LHCN-M2 (cell line): ENCODE results near the gene CETP. TPM values are rescaled to one million over a fixed set of nuclear protein-coding genes. Genes with fewer than 3 reads are reported as not detected.
A peak's percentile ranks its signal among the peaks of the same experiment; 100 is the strongest.
"Not testable (repeated sequence)": the region's sequence is repeated elsewhere in the genome, so short reads cannot be mapped to it uniquely, and the experiment has no call there.

ENCODE experiments used
- DNase-seq: peaks from one replicate; pipeline ENCODE4 v3.0.0-alpha.2; 2012; ENCODE audit warnings: low read depth
- total RNA-seq: library from RNA; depleted of rRNA; stranded (reverse); fragments of >200 nt; gene quantifications from 2 replicates; pipeline ENCODE4 v1.2.3, GENCODE V29; 2014

CETP gene
- total RNA-seq, 1 experiment from 2014 or later = not detected

DNA sequence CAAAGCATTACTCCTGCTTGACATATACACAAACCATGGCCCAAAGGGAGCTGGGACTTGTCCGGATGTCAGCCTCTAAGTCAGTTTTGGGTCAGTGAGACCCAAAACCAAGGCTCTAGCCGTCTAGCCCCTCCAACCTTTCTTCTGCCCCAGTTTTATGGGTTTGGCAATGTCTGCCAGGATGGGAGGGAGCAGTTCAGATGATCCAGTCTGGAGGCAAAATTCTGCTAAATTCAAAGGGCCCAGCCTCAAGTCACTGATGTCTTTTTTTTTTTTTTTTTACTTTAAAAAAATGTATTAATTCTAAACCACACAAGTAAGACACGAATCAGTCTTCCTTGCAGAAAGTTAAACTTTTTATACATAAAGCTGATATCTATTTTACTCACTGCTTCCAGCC is 36.2 kb downstream of the CETP start:
- no peak for DNase-seq

DNA sequence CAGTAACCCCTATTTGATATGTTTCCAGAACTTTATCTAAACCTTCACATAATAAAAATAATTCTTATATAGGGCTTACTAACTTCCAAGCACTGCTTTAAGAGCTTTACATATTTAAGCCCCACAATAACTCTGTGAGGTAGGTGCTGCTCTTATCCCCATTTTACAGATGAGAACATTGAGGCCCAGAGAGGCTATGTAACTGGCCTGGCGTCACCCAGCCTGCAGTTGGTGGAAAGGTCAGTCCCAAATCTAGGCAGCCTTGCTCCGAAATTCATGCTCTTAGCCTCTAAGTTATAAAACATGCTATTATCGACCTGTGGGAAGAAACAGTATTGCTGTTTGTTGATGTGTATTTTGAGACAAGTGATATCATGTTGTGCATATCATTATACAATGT is 36.6 kb downstream of the CETP start:
- no peak for DNase-seq

DNA sequence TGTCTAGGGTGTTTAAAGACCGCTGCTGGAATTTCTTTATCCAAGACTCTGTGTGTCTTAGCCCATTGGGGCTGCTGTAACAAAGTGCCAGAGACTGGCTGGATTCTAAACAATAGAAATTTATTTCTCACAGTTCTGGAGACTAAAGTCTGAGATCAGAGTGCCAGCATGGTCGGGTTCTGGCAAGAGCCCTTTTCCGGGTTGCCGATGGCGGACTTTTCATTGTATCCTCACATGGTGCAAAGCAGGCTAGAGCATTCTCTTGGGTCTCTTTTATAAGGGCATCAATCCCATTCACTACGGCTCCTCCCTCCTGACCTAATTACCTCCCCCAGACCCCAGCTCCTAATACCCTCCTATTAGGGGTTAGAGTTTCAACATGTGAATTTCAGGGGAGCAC is 37.1 kb downstream of the CETP start:
- no peak for DNase-seq

DNA sequence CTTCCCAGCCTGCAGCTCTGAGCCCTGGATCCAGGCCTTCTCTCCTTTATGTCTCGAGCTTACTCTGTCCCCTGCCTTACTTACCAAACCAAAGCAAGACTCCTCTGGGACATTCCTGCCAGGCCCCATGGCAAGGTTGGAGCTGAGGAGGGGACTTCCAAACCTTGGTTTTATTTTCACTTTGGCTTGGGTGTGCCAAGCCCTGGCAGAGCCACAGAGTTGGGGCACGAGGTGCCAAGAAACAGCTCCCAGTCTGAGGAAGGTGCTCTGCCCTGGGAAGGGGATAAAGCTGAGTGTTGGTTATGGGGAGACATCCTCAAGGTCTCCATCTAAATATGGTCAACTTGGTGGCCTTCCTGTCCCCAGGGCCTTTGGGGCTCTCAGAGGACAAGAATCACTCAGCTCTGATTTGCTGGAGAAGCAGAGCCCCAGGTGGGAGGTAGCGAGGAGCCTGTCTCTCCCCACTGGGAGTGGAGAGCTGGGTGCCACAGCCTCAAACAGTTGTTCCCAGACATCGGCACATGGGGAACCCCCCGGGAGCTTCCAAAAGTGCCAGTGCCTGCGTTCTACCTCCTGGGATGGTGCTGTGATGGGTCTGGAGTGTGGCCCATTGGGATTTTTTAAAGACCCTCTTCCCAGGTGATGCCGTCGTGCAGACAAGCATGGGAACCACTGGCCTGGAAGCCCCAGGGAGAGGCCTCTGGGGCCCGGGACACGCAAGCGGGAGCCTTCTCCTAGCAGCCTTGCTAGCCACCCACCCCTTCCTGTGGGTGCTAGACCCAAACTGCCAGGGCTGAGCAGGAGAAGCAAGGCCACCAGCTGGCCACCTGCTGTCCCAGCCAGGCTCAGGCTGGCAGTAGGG is 37.9 kb downstream of the CETP start:
- DNase-seq = no peak

DNA sequence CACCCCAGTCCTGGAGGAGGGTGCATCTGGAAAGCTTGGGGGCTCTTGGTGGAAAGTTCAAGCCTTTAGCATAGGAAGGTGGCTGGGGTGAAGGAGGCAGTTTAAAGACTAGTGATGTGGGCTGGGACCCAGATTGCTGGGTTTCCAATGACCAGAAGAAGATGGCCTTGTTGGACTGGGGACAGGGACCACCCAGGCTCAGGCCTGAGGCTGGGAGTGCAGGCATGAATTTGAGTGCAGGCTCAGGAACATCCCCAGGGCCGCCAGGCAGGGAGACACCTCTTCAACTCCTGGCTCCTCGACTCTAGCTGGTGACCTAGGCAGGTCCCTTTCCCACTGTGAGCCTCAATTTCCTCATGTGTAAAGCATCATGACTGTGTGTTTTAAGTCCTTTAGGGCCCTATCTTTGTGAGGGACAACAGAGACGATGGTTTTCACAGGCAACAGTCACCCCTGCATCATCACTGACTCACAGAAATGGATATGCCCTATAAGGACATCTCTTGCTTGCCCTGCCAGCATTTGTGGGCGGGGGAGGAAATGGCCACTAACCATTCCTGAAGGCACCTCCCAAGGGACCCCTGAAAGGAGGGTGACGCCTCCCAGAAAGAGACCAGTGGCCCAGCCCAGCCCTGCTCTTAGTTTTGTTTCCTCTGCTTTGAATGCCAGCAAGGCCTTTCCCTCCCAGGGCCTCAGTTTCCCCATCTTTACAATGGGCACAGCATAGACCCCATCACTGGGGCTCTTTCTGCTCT is 38.7 kb downstream of the CETP start:
- DNase-seq = peak; percentile 96

DNA sequence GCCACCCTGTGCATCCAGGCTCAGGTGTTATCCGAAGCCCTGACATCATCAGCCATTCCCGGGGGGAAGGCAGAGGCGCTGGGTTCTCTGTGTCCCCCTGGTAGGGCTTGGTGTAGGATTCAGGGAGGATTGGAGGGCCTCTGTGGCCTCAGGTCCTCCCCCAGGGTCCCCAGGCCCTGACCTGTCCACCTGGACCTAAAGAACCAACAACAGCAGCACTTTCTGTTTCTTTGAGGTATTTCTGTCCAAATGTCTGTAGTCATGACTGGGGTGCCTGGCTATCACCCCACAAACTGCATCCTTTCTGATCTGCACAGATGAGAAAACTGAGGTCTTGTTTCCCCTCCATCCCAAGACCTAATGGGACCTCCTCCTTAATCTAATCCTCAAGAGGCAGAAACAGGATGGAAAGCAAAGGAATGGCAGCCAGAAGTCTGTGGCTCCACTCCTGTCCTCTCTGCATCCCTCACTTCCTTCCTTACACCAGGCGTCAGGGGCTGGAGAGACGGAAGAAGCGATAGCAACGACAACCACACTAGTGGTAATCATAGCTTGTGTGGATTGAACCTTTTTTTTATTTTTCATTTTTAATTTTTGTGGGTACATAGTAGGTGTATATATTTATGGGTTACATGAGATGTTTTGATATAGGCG is 39.4 kb downstream of the CETP start:
- no peak for DNase-seq

DNA sequence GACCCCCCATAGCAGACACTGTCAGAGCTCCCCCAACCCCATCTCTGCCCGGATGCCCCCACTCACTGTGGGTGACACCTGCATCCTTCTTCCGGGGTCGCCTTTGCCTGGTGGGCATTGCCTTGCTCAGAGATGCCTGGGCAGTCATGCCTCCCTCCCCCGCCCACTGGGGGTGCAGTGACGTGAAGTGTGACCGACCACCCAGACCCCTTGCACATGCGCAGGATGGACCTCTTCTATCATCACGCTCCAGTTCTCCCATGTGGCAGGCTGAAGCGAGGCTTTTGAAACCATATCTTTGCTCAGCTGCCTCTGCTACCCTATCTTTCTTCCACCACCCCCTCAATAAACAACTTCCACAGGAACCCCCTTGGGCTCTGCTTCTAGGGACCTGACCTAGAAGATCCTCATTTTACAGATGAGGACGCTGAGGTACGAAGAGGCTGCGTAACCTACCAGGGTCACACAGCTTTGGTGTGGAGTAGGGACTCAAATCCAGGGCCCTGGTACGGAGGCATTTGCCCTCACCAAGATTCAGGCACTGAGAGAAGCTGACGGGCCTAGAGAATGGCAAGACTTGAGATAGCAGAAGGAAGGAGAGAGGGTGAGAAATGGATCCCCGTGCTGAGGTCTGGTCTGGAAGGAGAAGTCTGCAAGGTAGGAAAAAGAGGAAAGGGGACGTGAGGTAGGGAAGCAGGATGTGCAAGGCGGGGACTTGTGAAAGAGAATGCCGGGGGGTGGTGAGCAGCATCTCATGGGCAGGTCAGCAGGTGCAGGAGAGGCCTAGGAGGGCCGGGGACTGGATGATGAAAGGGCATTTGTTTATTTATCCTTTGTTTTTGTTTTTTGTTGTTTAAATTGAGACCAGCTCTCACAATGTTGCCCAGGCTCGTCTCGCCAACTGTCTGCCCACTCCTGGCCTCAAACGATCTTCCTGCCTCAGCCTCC is 42.0 kb downstream of the CETP start:
- DNase-seq = no peak

DNA sequence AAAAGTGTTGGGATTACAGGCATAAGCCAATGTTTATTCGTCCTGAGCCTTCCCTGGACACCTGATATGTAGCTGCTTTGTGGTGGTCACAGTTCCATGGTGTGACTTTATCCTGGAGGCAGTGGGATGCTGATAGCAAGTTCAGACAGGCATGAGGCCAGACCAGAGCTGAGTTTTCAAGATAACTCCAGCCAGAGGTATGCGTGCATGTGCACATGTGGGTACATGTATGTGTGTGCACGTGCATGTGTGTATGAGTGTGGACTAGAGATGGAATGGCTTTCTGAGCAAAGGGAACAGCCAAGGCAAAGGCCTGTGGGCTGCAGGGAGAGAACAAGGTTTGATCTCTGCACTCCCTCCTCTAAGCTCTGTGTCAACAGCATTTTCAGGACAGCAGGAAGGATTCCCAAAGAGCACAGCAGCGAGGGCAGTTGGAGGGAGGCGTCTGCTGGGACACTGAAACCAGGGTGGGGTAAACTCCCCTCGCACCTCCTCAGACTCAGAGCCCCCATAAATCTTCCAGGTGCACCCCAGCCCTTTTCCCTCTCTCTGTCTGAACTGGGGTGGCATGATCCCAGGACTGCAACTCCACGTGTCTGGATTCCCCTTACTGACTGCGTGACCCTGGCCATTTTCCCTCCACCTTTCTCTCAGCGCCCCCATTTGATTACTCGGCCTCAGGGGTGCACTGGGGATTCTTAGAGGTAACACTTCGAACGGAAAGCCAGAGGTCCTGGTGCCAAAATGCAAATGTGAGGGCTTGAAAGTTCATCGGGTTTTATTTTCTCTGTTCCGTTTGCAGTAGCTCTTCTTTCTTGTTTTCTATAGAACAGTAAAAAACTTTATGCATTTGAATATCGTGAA is 42.9 kb downstream of the CETP start:
- no peak for DNase-seq

DNA sequence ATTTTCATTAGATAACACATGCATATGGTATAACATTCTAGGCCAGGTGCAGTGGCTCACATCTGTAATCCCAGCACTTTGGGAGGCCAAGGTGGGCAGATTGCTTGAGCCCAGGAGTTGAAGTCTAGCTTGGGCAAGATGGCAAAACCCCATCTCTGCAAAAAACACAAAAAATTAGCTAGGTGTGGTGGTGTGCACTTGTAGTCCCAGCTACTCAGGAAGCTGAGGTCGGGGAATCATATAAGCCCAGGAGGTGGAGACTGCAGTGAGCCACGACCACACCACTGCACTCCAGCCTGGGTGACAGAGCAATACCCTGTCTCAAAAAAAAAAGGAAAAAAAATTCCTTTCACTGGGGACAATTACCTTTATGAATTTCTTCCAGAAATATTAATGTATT is 43.8 kb downstream of the CETP start:
- not testable (repeated sequence) for DNase-seq

DNA sequence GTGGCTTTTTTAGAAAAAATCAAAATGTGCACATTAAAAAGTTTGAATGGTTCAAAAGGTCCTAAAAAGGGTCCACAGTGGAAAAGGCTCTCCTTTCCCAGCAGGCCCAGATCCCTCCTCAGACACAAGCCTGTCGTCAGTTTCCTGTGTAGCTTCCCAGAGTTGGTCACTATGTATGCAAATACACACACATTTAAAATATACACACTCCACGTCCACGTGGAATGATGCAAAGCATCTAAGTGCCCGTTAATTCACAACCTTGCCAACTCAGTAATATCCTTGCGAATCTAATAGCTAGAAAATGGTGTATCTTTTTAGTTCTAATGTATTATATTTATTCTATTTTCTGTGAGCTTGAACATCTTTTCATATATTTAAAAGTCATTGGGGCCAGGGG is 45.3 kb downstream of the CETP start:
- no peak for DNase-seq

DNA sequence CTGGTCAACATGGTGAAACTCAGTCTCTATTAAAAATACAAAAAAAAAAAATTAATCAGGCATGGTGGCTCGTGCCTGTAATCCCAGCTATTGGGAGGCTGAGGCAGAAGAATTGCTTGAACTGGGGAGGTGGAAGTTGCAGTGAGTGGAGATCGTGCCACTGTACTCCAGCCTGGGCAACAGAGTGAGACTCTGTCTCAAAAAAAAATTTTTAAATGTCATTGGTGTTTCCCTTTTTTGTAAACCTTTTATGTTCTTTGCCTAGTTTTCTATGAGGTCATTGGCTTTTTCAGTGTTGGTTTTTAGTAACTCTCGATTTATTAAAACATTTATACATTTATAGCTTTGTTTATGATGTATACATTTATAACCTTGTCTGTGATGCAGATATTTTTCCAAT is 45.8 kb downstream of the CETP start:
- no peak for DNase-seq

DNA sequence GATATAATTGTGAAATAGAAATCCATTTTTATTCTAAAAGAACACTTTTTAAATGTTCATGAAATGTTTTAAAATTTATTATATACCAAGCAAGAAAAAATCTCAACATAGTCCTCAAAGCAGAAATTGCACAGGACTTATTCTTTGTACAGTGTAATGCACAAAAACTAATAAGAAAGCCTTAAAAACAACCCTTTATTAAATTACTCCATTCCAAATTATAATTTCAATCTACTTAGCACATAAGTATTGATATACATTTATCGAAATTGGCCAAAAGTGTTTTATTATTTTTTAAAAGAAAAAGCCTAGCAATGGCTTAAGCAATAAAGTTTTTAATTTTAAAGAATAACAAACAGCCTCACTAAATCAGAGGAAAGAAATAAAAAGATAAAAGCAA is 46.7 kb downstream of the CETP start:
- no peak for DNase-seq

DNA sequence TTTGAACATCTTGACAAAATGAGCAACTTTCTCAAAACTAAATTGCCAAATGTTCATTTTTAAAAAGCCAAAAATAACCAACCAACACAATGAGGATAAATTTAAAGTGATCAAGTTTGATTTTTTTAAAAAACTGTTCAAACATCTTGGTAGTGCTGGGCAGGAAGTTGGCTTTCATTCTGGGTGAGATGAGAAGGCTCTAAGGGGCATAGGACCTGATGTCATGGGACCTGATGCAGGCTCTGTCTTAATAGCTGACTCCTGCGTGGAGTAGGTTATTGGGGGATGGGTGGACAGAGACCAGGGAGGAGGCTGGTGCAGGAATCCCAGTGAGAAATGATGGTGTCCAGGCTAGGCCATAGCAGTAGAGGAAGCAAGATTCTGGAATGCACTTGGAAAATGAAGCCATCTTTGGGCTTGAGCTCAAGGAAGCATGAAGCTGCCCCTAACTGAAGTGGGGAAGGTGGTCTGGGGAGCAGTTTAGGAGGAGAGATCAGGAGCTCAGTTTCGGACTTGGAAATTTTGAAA is 48.0 kb downstream of the CETP start:
- no peak for DNase-seq

DNA sequence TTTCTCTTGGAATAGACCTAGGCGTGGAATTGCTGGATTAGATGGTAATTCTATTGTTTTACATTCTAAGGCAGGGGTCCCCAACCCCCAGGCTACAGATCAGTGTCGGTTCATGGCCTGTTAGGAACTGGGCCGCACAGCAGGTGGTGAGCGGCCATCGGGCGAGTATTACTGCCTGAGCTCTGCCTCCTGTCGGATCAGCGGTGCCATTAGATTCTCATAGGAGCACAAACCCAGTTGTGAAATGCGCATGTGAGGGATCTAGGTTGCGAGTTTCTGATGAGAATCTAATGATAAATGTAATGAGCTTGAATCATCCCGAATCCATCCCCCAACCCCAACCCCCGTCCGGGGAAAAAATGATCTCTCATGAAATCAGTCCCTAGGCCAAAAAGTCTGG is 50.6 kb downstream of the CETP start:
- no peak for DNase-seq

DNA sequence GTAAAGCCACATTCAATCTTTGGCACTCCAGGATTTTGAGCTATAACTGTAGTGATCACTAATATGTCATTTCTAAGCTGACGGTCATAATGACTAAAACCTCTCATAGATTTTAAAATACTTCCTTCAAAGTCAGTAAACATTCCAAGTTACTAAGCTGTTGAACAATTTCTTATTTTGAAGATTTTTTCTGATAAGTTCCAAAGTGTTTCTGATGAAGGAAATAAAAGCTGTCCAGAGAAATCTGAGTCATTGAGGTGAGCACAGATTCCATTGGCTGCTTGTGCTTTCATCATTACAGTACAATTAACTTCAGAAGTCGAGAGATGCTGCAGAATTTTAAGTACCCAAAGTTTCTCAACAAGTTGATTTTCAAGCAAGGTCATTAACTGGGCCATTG is 51.5 kb downstream of the CETP start:
- DNase-seq = peak; percentile 29

DNA sequence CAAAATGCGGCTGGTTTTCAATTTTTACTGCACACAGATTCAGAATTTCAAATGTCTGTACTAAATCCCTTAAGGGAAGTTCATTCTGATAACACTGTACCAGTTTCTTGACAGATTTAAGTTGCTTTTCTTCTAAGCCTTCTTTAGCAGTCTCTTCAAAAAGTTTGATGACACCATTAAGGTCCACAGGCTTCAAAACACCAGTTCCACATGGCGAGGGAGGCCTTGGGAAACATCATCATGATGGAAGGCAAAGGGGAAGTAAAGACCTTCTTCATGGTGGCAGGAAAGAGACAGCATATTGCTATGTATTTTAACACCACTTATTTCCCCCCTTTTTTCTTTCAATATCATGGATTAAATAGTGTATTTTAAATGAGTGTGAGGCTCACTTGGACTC is 52.2 kb downstream of the CETP start:
- DNase-seq = no peak

DNA sequence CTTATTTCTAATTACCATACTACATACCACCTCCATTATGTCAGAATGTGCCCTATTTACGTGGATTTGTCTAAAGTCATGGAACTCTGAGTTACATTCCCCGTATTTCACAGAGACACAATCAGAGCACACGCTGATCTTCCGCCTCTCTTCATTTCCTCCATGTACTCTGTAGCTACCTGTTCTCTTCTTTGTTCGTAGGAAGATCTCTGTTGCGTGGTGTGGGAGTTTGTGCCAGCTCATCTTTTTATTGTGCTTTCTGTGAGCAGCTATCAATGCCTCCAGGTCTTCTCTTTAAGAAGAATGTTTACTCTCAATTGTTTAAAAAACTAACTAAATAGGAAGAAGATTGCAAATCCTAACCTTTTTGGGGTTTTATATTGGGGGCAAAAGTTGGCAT is 54.6 kb downstream of the CETP start:
- DNase-seq = no peak

DNA sequence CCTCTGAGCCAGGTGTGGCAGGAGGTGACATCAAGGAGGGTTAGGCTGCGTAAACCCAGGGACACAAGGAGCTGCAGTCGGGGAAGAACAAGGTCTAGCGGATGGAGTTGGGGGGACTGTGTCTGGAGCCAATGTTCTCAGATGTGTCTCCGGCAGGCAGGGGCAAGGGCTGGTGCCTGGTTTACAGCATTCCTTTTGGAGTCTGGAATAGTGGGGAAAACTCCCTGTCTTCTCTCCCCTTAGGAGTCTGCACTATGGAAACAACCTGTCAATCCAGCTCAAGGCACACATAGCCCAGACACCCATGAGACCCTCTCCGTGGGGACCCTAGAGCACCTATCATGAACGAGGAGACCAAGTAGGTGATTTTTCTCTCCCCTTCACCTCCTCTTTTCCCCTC is 55.1 kb downstream of the CETP start:
- DNase-seq = no peak

DNA sequence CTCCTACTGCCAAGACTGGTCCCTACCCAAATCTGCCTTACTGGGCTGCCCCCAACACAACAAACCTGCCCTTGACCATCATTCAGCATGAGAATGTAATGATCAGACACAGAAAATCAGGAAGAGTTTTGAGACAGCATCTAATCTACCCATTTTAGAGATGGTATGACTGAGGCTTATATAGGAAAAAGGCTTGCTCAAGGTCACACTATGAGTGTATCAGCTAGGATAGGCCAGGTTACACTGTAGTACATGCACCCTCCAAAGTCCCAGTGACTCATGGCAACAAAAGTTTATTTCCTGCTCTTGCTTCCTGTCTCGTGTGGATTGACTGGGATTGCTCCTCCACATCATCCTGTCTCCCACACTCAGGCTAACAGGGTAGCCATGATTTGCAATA is 55.5 kb downstream of the CETP start:
- DNase-seq = peak; percentile 50

DNA sequence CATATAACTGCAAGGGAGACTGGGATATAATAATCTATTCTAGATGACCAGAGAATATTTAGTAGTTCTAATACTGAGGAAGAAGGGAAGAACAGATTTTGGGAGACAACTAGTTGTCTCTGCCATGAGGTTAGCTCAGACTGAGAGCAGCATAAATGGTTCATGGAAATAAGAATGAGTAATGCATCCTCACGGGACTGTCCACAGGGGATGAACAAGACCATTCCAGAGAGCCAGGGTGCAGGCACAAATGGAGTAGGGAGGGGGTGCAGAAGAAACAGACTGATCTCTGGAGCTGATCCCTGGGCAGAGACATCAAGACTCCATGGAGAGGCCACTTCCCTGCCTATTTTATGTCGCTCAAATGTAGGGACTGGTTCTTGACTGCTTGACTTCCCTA is 58.0 kb downstream of the CETP start:
- peak; percentile 26 for DNase-seq
